Progenitor cell of endocrine pancreas (in vitro differentiated cells): ENCODE measurements around the gene BMP3. TPM values are rescaled to one million over a fixed set of nuclear protein-coding genes. Genes with fewer than 3 reads are reported as not detected.

ENCODE experiments used
- DNase-seq: peaks from one replicate; pipeline ENCODE4 v3.0.0; 2021; ENCODE audit warnings: low spot score; ENCODE audit not compliant: unreplicated experiment
- H3K27ac Mint-ChIP-seq: 2 replicates; pipeline ENCODE4 v1.8.0; 2021; ENCODE audit warnings: mild to moderate bottlenecking, moderate library complexity, mixed read lengths
- H3K27me3 Mint-ChIP-seq: 2 replicates; pipeline ENCODE4 v1.8.0; 2021; ENCODE audit warnings: mixed read lengths
- H3K36me3 Mint-ChIP-seq: 2 replicates; pipeline ENCODE4 v1.8.0; 2022; ENCODE audit warnings: mixed read lengths; ENCODE audit not compliant: insufficient read depth
- H3K4me1 Mint-ChIP-seq: 2 replicates; pipeline ENCODE4 v1.8.0; 2021; ENCODE audit warnings: low read depth, mixed read lengths
- H3K4me3 Mint-ChIP-seq: 2 replicates; pipeline ENCODE4 v1.8.0; 2021; ENCODE audit warnings: low read depth, mild to moderate bottlenecking, moderate library complexity, mixed read lengths
- H3K9me3 Mint-ChIP-seq: 2 replicates; pipeline ENCODE4 v1.8.0; 2021; ENCODE audit warnings: low read depth, mixed read lengths
- CTCF ChIP-seq: fragments of 200-600 bp; sonication (generic); IDR thresholded peaks from one replicate; pipeline ENCODE4 v1.5.0; 2021; ENCODE audit warnings: antibody characterized with exemption, mild to moderate bottlenecking; ENCODE audit not compliant: unreplicated experiment
- total RNA-seq: library from RNA; stranded (reverse); gene quantifications from 2 replicates; pipeline ENCODE4 v1.2.1, GENCODE V29; 2021

The BMP3 gene
- total RNA-seq, 1 donor from 2014 or later = 10.9 TPM

DNA sequence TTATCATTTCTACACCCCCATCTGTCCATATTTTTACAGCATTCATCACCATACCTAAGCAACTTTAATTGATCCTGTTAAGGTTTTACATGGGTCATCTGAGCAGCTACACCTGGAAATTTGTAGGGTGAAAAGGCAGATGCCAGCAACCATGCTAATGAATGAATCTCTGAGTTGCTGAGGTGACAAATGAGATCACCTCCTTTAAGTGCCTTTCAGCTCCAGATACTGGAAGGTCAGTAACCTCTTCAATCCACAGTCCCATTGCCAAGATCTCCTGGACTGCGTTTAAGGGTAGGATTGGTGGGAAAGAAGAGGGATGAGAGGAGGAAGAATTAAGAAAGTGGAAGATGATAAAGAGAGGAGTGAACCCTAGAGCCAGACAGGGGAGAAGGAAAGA, 8.5 kb upstream of the BMP3 start:
- no peak overlapping the region for H3K27ac Mint-ChIP-seq
- H3K4me3 Mint-ChIP-seq = no peak overlapping the region
- peaks cover 43% of the 10 kb centered on the region for H3K27me3 Mint-ChIP-seq
- H3K4me1 Mint-ChIP-seq = peaks cover 1% of the 10 kb centered on the region
- H3K36me3 Mint-ChIP-seq = peaks cover 1% of the 10 kb centered on the region
- TF ChIP-seq CTCF = no peak
- peaks cover 4% of the 10 kb centered on the region for H3K9me3 Mint-ChIP-seq
- DNase-seq = no peak

- Mint-ChIP-seq H3K27ac (no peak overlapping the region), H3K4me3 (no peak overlapping the region), H3K36me3 (no peaks in the 10 kb centered on the region), H3K9me3 (no peaks in the 10 kb centered on the region), H3K4me1 (peaks cover 1% of the 10 kb centered on the region), H3K27me3 (peaks cover 58% of the 10 kb centered on the region)
- DNase-seq = no peak
- no peak for TF ChIP-seq CTCF
Measured at GRCh38 chr4:81023484-81023883, 7.0 kb upstream of the BMP3 start.

DNA sequence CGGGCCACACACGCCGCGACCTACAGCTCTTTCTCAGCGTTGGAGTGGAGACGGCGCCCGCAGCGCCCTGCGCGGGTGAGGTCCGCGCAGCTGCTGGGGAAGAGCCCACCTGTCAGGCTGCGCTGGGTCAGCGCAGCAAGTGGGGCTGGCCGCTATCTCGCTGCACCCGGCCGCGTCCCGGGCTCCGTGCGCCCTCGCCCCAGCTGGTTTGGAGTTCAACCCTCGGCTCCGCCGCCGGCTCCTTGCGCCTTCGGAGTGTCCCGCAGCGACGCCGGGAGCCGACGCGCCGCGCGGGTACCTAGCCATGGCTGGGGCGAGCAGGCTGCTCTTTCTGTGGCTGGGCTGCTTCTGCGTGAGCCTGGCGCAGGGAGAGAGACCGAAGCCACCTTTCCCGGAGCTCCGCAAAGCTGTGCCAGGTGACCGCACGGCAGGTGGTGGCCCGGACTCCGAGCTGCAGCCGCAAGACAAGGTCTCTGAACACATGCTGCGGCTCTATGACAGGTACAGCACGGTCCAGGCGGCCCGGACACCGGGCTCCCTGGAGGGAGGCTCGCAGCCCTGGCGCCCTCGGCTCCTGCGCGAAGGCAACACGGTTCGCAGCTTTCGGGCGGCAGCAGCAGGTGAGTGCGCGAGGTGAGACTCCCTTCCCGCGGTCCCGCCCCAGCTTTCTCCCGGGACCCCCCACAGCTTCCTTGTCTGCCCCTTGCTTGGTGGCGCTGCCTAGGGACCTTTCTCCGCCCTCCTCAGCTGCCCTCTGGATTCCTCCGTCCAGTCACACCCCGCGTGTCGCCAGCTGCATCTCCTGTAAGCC, 678 bp downstream of the BMP3 start:
- Mint-ChIP-seq H3K27me3 (peaks cover 84% of the 10 kb centered on the region), H3K9me3 (no peaks in the 10 kb centered on the region), H3K27ac (peak overlapping the region; percentile 93), H3K36me3 (no peaks in the 10 kb centered on the region), H3K4me1 (peaks cover 14% of the 10 kb centered on the region), H3K4me3 (peak overlapping the region; percentile 94)
- no peak for TF ChIP-seq CTCF
- peak; percentile 29 for DNase-seq

DNA sequence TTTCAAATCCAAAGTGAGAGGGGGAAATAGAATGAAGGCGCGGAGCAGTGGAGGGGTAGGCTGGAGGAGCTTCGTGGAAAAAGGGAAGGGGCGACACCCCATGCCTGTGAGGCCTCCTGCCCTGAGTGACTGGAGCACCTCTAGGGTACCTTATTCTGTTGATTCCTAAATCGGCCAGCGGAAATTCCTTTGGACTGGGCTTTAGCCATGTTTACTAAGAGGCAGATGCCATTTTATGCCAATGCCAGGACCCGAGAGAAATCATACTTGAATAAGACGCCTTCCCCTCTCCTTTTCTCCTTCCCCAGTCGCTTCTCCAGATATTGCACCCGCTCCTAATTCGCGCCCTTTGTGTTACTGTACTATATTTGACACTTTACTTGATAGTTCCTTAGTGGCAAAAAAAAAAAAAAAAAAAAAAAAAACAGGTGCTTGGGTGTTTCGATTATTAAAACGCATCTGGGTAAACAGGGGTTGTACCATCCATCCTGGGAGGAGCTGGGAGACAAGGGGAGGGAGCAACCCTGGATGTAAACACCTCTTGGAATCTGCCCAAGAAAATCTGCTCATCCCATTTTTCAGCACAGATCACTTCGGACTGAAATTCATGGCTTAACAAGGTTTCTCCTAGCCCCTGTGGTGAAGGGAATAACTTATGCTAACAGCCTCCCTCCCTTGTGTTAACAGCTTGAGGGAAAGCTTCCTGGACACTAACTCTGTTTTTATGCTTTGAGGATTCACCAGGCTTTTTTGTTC, 1.5 kb downstream of the BMP3 start:
- Mint-ChIP-seq H3K27ac (no peak overlapping the region), H3K36me3 (no peaks in the 10 kb centered on the region), H3K27me3 (peaks cover 79% of the 10 kb centered on the region), H3K4me3 (peak overlapping the region; percentile 94), H3K4me1 (peaks cover 14% of the 10 kb centered on the region), H3K9me3 (no peaks in the 10 kb centered on the region)
- TF ChIP-seq CTCF = no peak
- DNase-seq = no peak

GRCh38 chr4:81032771-81033684, 2.5 kb downstream of the BMP3 start:
- H3K36me3 Mint-ChIP-seq = no peaks in the 10 kb centered on the region
- TF ChIP-seq CTCF = no peak
- H3K4me1 Mint-ChIP-seq = peaks cover 14% of the 10 kb centered on the region
- peaks cover 68% of the 10 kb centered on the region for H3K27me3 Mint-ChIP-seq
- H3K9me3 Mint-ChIP-seq = no peaks in the 10 kb centered on the region
- no peak for DNase-seq
- H3K4me3 Mint-ChIP-seq = peak overlapping the region; percentile 94
- H3K27ac Mint-ChIP-seq = no peak overlapping the region
